Natural killer cell (primary cell): ENCODE results near the gene JARID2. TPM values are rescaled to one million over a fixed set of nuclear protein-coding genes. Genes with fewer than 3 reads are reported as not detected.
"Not testable (repeated sequence)": the region's sequence is repeated elsewhere in the genome, so short reads cannot be mapped to it uniquely, and the experiment has no call there.

Source experiments
- ATAC-seq, 3 donors: fragments of 150-1000 bp in 2 of 3; fragments of 200-7000 bp in 1 of 3; cut with Tn5 transposase; 1 replicate in 1 of 3; 2 replicates in 2 of 3; pipeline ENCODE4 v1.10.0; 2021; ENCODE audit warnings: mild to moderate bottlenecking in 2 of 3, moderate library complexity in 2 of 3
- DNase-seq, 2 donors: peaks; one replicate each; pipeline versions ENCODE4 v3.0.0 to v3.0.0-alpha.2; 2013 to 2021; ENCODE audit warnings: mixed read lengths in 1 of 2
- H3K27ac ChIP-seq: one replicate; pipeline ENCODE4 v1.5.1; 2013; ENCODE audit warnings: mild to moderate bottlenecking, low read length
- H3K27me3 ChIP-seq: one replicate; pipeline ENCODE4 v1.6.1; 2013; ENCODE audit warnings: low read length; ENCODE audit not compliant: control insufficient read depth, insufficient read depth
- H3K36me3 ChIP-seq: one replicate; pipeline ENCODE4 v1.6.1; 2013; ENCODE audit warnings: low read length; ENCODE audit not compliant: control insufficient read depth, insufficient read depth
- H3K4me1 ChIP-seq: one replicate; pipeline ENCODE4 v1.6.1; 2013; ENCODE audit warnings: low read length; ENCODE audit not compliant: control insufficient read depth, insufficient read depth
- H3K4me3 ChIP-seq: one replicate; pipeline ENCODE4 v1.5.1; 2013; ENCODE audit warnings: low read length
- H3K9me3 ChIP-seq: one replicate; pipeline ENCODE4 v1.6.1; 2013; ENCODE audit warnings: low read length; ENCODE audit not compliant: control insufficient read depth, insufficient read depth
- H3K27ac Mint-ChIP-seq, 2 donors: one replicate each; pipeline ENCODE4 v1.8.0; 2022; ENCODE audit warnings: mild to moderate bottlenecking in 2 of 2, mixed read lengths in 2 of 2, moderate library complexity in 1 of 2
- H3K27me3 Mint-ChIP-seq, 2 donors: one replicate each; pipeline ENCODE4 v1.8.0; 2022; ENCODE audit warnings: low read depth in 2 of 2, mixed read lengths in 2 of 2
- H3K36me3 Mint-ChIP-seq: one replicate; pipeline ENCODE4 v1.8.0; 2022; ENCODE audit warnings: mixed read lengths
- H3K4me1 Mint-ChIP-seq, 2 donors: one replicate each; pipeline ENCODE4 v1.8.0; 2022; ENCODE audit warnings: mixed read lengths in 2 of 2
- H3K4me3 Mint-ChIP-seq: one replicate; pipeline ENCODE4 v1.8.0; 2022; ENCODE audit warnings: mild to moderate bottlenecking, moderate library complexity, mixed read lengths
- H3K9me3 Mint-ChIP-seq, 2 donors: one replicate each; pipeline ENCODE4 v1.8.0; 2022; ENCODE audit warnings: mixed read lengths in 2 of 2
- CTCF ChIP-seq: fragments of 200-600 bp; IDR thresholded peaks from one replicate; pipeline ENCODE4 v1.8.0; 2022; ENCODE audit warnings: antibody characterized with exemption
- WGBS: methylation state at CpG from one replicate; pipeline ENCODE4 v1.1.7; 2013; ENCODE audit warnings: missing lambda C conversion rate; ENCODE audit not compliant: insufficient coverage; 5-methylcytosine and 5-hydroxymethylcytosine counted together
- intact Hi-C: fragments of 100-400 bp; cut with micrococcal nuclease; formaldehyde crosslinking; loops from one replicate; pipeline ENCODE4 v1.14.2; 2022
- total RNA-seq, 4 donors: library from RNA; stranded (reverse); fragments of 120-200 nt in 1 of 4; gene quantifications; one replicate each; pipeline versions ENCODE4 v1.2.3 to v1.2.4, GENCODE V29; 2013 to 2022

JARID2 gene
- total RNA-seq, 3 donors from 2014 or later (not counting 1 experiment from before 2014, with no cell fraction given): 49.9 to 60.9 (median 60.5) TPM

GRCh38 chr6:15539722-15540270 lies 293.9 kb downstream of the JARID2 start:
- intact Hi-C loops: no loop called here
- WGBS: 94% methylated on average over 6 of the region's 7 CpGs
- DNase-seq: no peak
- Histone ChIP-seq H3K36me3 (no peaks in the 10 kb centered on the region), H3K9me3 (peaks cover 3% of the 10 kb centered on the region), H3K27me3 (no peaks in the 10 kb centered on the region), H3K27ac (no peak overlapping the region), H3K4me3 (no peak overlapping the region), H3K4me1 (no peaks in the 10 kb centered on the region)
- Mint-ChIP-seq H3K36me3 (peaks cover 9% of the 10 kb centered on the region), H3K27ac (peak overlapping the region in 1 of 2 donors; percentile 12), H3K9me3 (peaks cover 0 to 6% of the 10 kb centered on the region in 2 donors), H3K4me1 (peaks cover 40 to 54% of the 10 kb centered on the region in 2 donors), H3K4me3 (no peak overlapping the region), H3K27me3 (no peaks in the 10 kb centered on the region)
- no peak for ATAC-seq
- TF ChIP-seq CTCF: no peak

GRCh38 chr6:15543332-15543917 lies 297.6 kb downstream of the JARID2 start:
- H3K9me3 ChIP-seq, DNase-seq, H3K27ac ChIP-seq, H3K4me1 ChIP-seq, ATAC-seq, H3K4me3 ChIP-seq, H3K27ac Mint-ChIP-seq, H3K9me3 Mint-ChIP-seq, intact Hi-C loops, H3K36me3 Mint-ChIP-seq, H3K27me3 Mint-ChIP-seq, H3K27me3 ChIP-seq, H3K4me3 Mint-ChIP-seq, H3K36me3 ChIP-seq: not testable (repeated sequence)
- peaks cover 29 to 48% of the 10 kb centered on the region in 2 donors for H3K4me1 Mint-ChIP-seq
- WGBS: 96% methylated on average over 5 of the region's 5 CpGs

- H3K27me3 ChIP-seq: no peaks in the 10 kb centered on the region
- ATAC-seq: no peak
- no peak overlapping the region for H3K27ac ChIP-seq
- 99% methylated on average over 3 of the region's 4 CpGs for WGBS
- H3K27me3 Mint-ChIP-seq: no peaks in the 10 kb centered on the region
- H3K4me3 ChIP-seq: no peak overlapping the region
- H3K4me3 Mint-ChIP-seq: no peak overlapping the region
- DNase-seq: no peak
- no peak overlapping the region for H3K27ac Mint-ChIP-seq
- no peaks in the 10 kb centered on the region for H3K4me1 ChIP-seq
- peaks cover 9% of the 10 kb centered on the region for H3K36me3 Mint-ChIP-seq
- TF ChIP-seq CTCF: no peak
- peaks cover 0 to 6% of the 10 kb centered on the region in 2 donors for H3K9me3 Mint-ChIP-seq
- peaks cover 3% of the 10 kb centered on the region for H3K9me3 ChIP-seq
- no peaks in the 10 kb centered on the region for H3K36me3 ChIP-seq
- intact Hi-C loops: no loop called here
- peaks cover 23 to 41% of the 10 kb centered on the region in 2 donors for H3K4me1 Mint-ChIP-seq
Measured at GRCh38 chr6:15544321-15544900, 298.5 kb downstream of the JARID2 start.

- Histone ChIP-seq H3K27ac (no peak overlapping the region), H3K4me1 (peaks cover 4% of the 10 kb centered on the region), H3K27me3 (no peaks in the 10 kb centered on the region), H3K9me3 (peaks cover 3% of the 10 kb centered on the region), H3K36me3 (no peaks in the 10 kb centered on the region), H3K4me3 (no peak overlapping the region)
- ATAC-seq: no peak
- intact Hi-C loops: no loop called here
- Mint-ChIP-seq H3K27ac (no peak overlapping the region), H3K36me3 (peaks cover 9% of the 10 kb centered on the region), H3K4me1 (peaks cover 30 to 38% of the 10 kb centered on the region in 2 donors), H3K27me3 (no peaks in the 10 kb centered on the region), H3K4me3 (no peak overlapping the region), H3K9me3 (peaks cover 0 to 6% of the 10 kb centered on the region in 2 donors)
- no peak for DNase-seq
- no peak for TF ChIP-seq CTCF
- 90% methylated on average over 5 of the region's 5 CpGs for WGBS
Measured at GRCh38 chr6:15546591-15546990, 300.7 kb downstream of the JARID2 start.
